UCSD-AML1 (cell line): ENCODE data around the gene SSB.
"Not testable (repeated sequence)": the region's sequence is repeated elsewhere in the genome, so short reads cannot be mapped to it uniquely, and the experiment has no call there.

ENCODE experiments used
- DNase-seq: peaks from one replicate; lab custom pipeline; 2025; ENCODE audit not compliant: unreplicated experiment; lab: John Stamatoyannopoulos, UW

SSB gene

GRCh38 chr2:169781249-169782013, 17.2 kb upstream of the SSB start:
- DNase-seq, result no peak

GRCh38 chr2:169782513-169782912, 16.2 kb upstream of the SSB start:
- DNase-seq, result no peak

GRCh38 chr2:169790581-169790980, 8.1 kb upstream of the SSB start:
- DNase-seq, result no peak

GRCh38 chr2:169795181-169795580, 3.5 kb upstream of the SSB start:
- DNase-seq, result no peak

- no peak for DNase-seq
Measured at GRCh38 chr2:169796441-169796840, 2.2 kb upstream of the SSB start.

- DNase-seq, result no peak
Measured at GRCh38 chr2:169797601-169798000, 1.1 kb upstream of the SSB start.

GRCh38 chr2:169798397-169798717, 314 bp upstream of the SSB start:
- DNase-seq, result no peak

GRCh38 chr2:169803480-169803879, 4.8 kb downstream of the SSB start:
- DNase-seq, result no peak

GRCh38 chr2:169806586-169806985, 7.9 kb downstream of the SSB start:
- no peak for DNase-seq

- DNase-seq, result no peak
Measured at GRCh38 chr2:169808221-169808620, 9.6 kb downstream of the SSB start.

- DNase-seq, result no peak
Measured at GRCh38 chr2:169815849-169816248, 17.2 kb downstream of the SSB start.

- DNase-seq, result not testable (repeated sequence)
Measured at GRCh38 chr2:169816961-169817360, 18.3 kb downstream of the SSB start.

GRCh38 chr2:169817369-169817768, 18.7 kb downstream of the SSB start:
- DNase-seq, result not testable (repeated sequence)

- DNase-seq, result no peak
Measured at GRCh38 chr2:169818241-169818640, 19.6 kb downstream of the SSB start.

- DNase-seq, result no peak
Measured at GRCh38 chr2:169819106-169819505, 20.4 kb downstream of the SSB start.

GRCh38 chr2:169820101-169820500, 21.4 kb downstream of the SSB start:
- DNase-seq, result not testable (repeated sequence)

GRCh38 chr2:169822036-169822435, 23.4 kb downstream of the SSB start:
- no peak for DNase-seq

- DNase-seq, result no peak
Measured at GRCh38 chr2:169822785-169823392, 24.2 kb downstream of the SSB start.

GRCh38 chr2:169823996-169824372, 25.3 kb downstream of the SSB start:
- DNase-seq, result no peak

GRCh38 chr2:169824373-169825333, 26.0 kb downstream of the SSB start, which contains the start of gene METTL5:
METTL5 (minus strand) TSS chr2:169824905; CDS start chr2:169824597, 308 bp downstream.
- peak; percentile 90 for DNase-seq

GRCh38 chr2:169827272-169828140, 28.8 kb downstream of the SSB start, which contains the start of gene UBR3:
UBR3 (plus strand) TSS chr2:169827454; CDS start chr2:169827508, 54 bp downstream.
- peak; percentile 91 for DNase-seq
